Measurements from ENCODE around the gene GLG1. TPM values are rescaled to one million over a fixed set of nuclear protein-coding genes. Genes with fewer than 3 reads are reported as not detected.
"Not testable (repeated sequence)": the region's sequence is repeated elsewhere in the genome, so short reads cannot be mapped to it uniquely, and the experiment has no call there.

GLG1 gene
- total RNA-seq, 1 experiment from 2014 or later: 135 TPM

- H3K14ac ChIP-seq (ENCODE audit: insufficient read depth, low read length); H2BK20ac ChIP-seq (ENCODE audit: low read depth, low read length, poor library complexity, severe bottlenecking); H2BK15ac ChIP-seq (ENCODE audit: low read depth, low read length); H3K4me1 ChIP-seq (ENCODE audit: insufficient read depth, low read length); H3K9me3 Mint-ChIP-seq; H4K20me1 ChIP-seq (ENCODE audit: control insufficient read depth, insufficient read depth, insufficient read length); H3K4me1 Mint-ChIP-seq; H3K56ac ChIP-seq (ENCODE audit: insufficient read length, low read depth, low read length); H2AK5ac ChIP-seq (ENCODE audit: insufficient read length, low read length); H3K27me3 ChIP-seq (ENCODE audit: insufficient read depth, low read length); H3T11ph ChIP-seq (ENCODE audit: low read length); H2BK120ac ChIP-seq (ENCODE audit: low read depth, low read length, poor library complexity, severe bottlenecking); H3K27ac ChIP-seq (ENCODE audit: insufficient read length, low read depth, low read length); H2BK5ac ChIP-seq (ENCODE audit: insufficient read length, low read length); H3K9me3 ChIP-seq (ENCODE audit: control insufficient read depth, low read depth, low read length); H4K8ac ChIP-seq (replicated peaks; ENCODE audit: insufficient read length, low read depth, low read length); H3K27me3 Mint-ChIP-seq (ENCODE audit: low read depth); H3K23me2 ChIP-seq (ENCODE audit: insufficient read length, low read depth, low read length, poor library complexity, severe bottlenecking); H3K18ac ChIP-seq (ENCODE audit: insufficient read length, low read depth, low read length); H2BK12ac ChIP-seq (ENCODE audit: insufficient read length, low read depth, low read length); H2AFZ ChIP-seq (ENCODE audit: low read length); H3K23ac ChIP-seq (ENCODE audit: insufficient read length, low read depth, low read length); H3K4ac ChIP-seq (ENCODE audit: low read depth, low read length); DNase-seq; H3K4me2 ChIP-seq (ENCODE audit: insufficient read depth, insufficient read length, low read length); H3K36me3 Mint-ChIP-seq (ENCODE audit: insufficient read depth in 1 of 3, low read depth in 3 of 3); H4K91ac ChIP-seq (ENCODE audit: insufficient read length, low read depth, low read length); H3K79me1 ChIP-seq (ENCODE audit: insufficient read depth, low read depth, low read length, poor library complexity, severe bottlenecking); H3K27ac Mint-ChIP-seq; H3K4me3 Mint-ChIP-seq; H3K9ac ChIP-seq (ENCODE audit: extremely low read depth, insufficient read length, low read length); H3K79me2 ChIP-seq (ENCODE audit: insufficient read depth, low read length); H4K5ac ChIP-seq (ENCODE audit: insufficient read length, low read depth, low read length): not testable (repeated sequence)
- WGBS (ENCODE audit: extremely low coverage, insufficient read length, low lambda C conversion rate): no CpG with 5 or more reads among the region's 6 CpGs
Observed at GRCh38 chr16:74425751-74426150, 181.2 kb downstream of the GLG1 start.

GRCh38 chr16:74423721-74424120 is 183.2 kb downstream of the GLG1 start:
- H3K4me2 ChIP-seq (ENCODE audit: insufficient read depth, insufficient read length, low read length); H2AFZ ChIP-seq (ENCODE audit: low read length); H4K91ac ChIP-seq (ENCODE audit: insufficient read length, low read depth, low read length); H2BK5ac ChIP-seq (ENCODE audit: insufficient read length, low read length); H3K9ac ChIP-seq (ENCODE audit: extremely low read depth, insufficient read length, low read length); H3K14ac ChIP-seq (ENCODE audit: insufficient read depth, low read length); H3K23ac ChIP-seq (ENCODE audit: insufficient read length, low read depth, low read length); H3K23me2 ChIP-seq (ENCODE audit: insufficient read length, low read depth, low read length, poor library complexity, severe bottlenecking); H3K9me3 ChIP-seq (ENCODE audit: control insufficient read depth, low read depth, low read length); H3K18ac ChIP-seq (ENCODE audit: insufficient read length, low read depth, low read length); H2BK12ac ChIP-seq (ENCODE audit: insufficient read length, low read depth, low read length); H3K27ac ChIP-seq (ENCODE audit: insufficient read length, low read depth, low read length); H3K36me3 Mint-ChIP-seq (ENCODE audit: insufficient read depth in 1 of 3, low read depth in 3 of 3); H4K20me1 ChIP-seq (ENCODE audit: control insufficient read depth, insufficient read depth, insufficient read length); H4K5ac ChIP-seq (ENCODE audit: insufficient read length, low read depth, low read length); H3K79me2 ChIP-seq (ENCODE audit: insufficient read depth, low read length); H3K4me1 Mint-ChIP-seq; H3K27ac Mint-ChIP-seq; H3K27me3 ChIP-seq (ENCODE audit: insufficient read depth, low read length); H4K8ac ChIP-seq (replicated peaks; ENCODE audit: insufficient read length, low read depth, low read length); H2AK5ac ChIP-seq (ENCODE audit: insufficient read length, low read length); H3K4ac ChIP-seq (ENCODE audit: low read depth, low read length); H3K79me1 ChIP-seq (ENCODE audit: insufficient read depth, low read depth, low read length, poor library complexity, severe bottlenecking); DNase-seq; H3K56ac ChIP-seq (ENCODE audit: insufficient read length, low read depth, low read length); H3K9me3 Mint-ChIP-seq; H3T11ph ChIP-seq (ENCODE audit: low read length); H3K4me3 Mint-ChIP-seq; H2BK20ac ChIP-seq (ENCODE audit: low read depth, low read length, poor library complexity, severe bottlenecking); H2BK120ac ChIP-seq (ENCODE audit: low read depth, low read length, poor library complexity, severe bottlenecking); H3K27me3 Mint-ChIP-seq (ENCODE audit: low read depth); H3K4me1 ChIP-seq (ENCODE audit: insufficient read depth, low read length); H2BK15ac ChIP-seq (ENCODE audit: low read depth, low read length): not testable (repeated sequence)
- no CpG with 5 or more reads among the region's 4 CpGs for WGBS (ENCODE audit: extremely low coverage, insufficient read length, low lambda C conversion rate)

Measured in H9 (cell line).